ENCODE results near the gene NFIX. TPM values are rescaled to one million over a fixed set of nuclear protein-coding genes. Genes with fewer than 3 reads are reported as not detected.

Gene NFIX
- total and polyA plus RNA-seq, 9 of the 15 experiments (the other 6 are each of a cell fraction or from before 2014, with no cell fraction given) = 0.28 to 26.8 (median 5.4) TPM

- Histone ChIP-seq H3K27ac (ENCODE audit: extremely low read depth, low read depth, low read length) (peak overlapping the region; percentile 72; the same call in 1 of the 3 replicates), H3K36me3 (ENCODE audit: control insufficient read depth, insufficient read depth, low read length) (no peaks in the 10 kb centered on the region; the same call in 1 of the 3 replicates), H3K27me3 (ENCODE audit: control insufficient read depth in 2 of 2, insufficient read depth in 2 of 2, low read length in 2 of 2) (no peaks in the 10 kb centered on the region), H3K4me3 (no peak overlapping the region), H3K79me2 (ENCODE audit: control insufficient read depth, insufficient read depth, low read length) (peaks cover 56% of the 10 kb centered on the region), H3K9ac (ENCODE audit: insufficient read depth in 1 of 2, low read depth in 2 of 2, low read length in 2 of 2) (peak overlapping the region in 1 of 2 experiments; percentile 69; a peak in 2 of 4 replicates), H3K9me1 (ENCODE audit: control insufficient read depth, insufficient read depth, low read length) (no peaks in the 10 kb centered on the region), H3K4me1 (replicated peaks in 1 of 2; ENCODE audit: control insufficient read depth in 2 of 2, insufficient read depth in 2 of 2, low read length in 2 of 2) (peaks cover 40 to 85% of the 10 kb centered on the region in 2 experiments), H4K20me1 (replicated peaks; ENCODE audit: control insufficient read depth, insufficient read depth, low read length) (no peaks in the 10 kb centered on the region), H3K9me3 (replicated peaks; ENCODE audit: control insufficient read depth, insufficient read depth, low read depth, low read length) (no peaks in the 10 kb centered on the region), H2AFZ (ENCODE audit: low read depth, low read length) (no peak overlapping the region), H3K4me2 (ENCODE audit: insufficient read depth, low read length) (no peak overlapping the region)
- no TSS peak for BruUV-seq (replicated peaks)
- TF ChIP-seq DPF2 (IDR thresholded peaks at IDR 0.05) (0 out of 2 replicates have a peak, but pooled peaks have one; percentile 7), NFE2L1 (tag; IDR thresholded peaks at IDR 0.05; ENCODE audit: borderline replicate concordance, low read depth) (no peak), MAFF (IDR thresholded peaks at IDR 0.05; ENCODE audit: low read length) (no peak), GATAD2B (IDR thresholded peaks at IDR 0.05; ENCODE audit: borderline replicate concordance) (no peak), NRF1 (conservative IDR thresholded peaks at IDR 0.05 in 1 of 2, IDR thresholded peaks at IDR 0.05 in 1 of 2) (peak in 1 of 2 experiments; percentile 8; a peak in 1 of 4 replicates), L3MBTL2 (IDR thresholded peaks at IDR 0.05) (0 out of 2 replicates have a peak, but pooled peaks have one; percentile 5), NR2C1 (IDR thresholded peaks at IDR 0.05) (peak; percentile 1; the same call in 1 of the 2 replicates), NR2C1 (tag; IDR thresholded peaks at IDR 0.05) (no peak), FOSL1 (tag; conservative IDR thresholded peaks at IDR 0.05) (peak; percentile 48; the same call in 1 of the 2 replicates)
- TF ChIP-seq, protein P1, sequence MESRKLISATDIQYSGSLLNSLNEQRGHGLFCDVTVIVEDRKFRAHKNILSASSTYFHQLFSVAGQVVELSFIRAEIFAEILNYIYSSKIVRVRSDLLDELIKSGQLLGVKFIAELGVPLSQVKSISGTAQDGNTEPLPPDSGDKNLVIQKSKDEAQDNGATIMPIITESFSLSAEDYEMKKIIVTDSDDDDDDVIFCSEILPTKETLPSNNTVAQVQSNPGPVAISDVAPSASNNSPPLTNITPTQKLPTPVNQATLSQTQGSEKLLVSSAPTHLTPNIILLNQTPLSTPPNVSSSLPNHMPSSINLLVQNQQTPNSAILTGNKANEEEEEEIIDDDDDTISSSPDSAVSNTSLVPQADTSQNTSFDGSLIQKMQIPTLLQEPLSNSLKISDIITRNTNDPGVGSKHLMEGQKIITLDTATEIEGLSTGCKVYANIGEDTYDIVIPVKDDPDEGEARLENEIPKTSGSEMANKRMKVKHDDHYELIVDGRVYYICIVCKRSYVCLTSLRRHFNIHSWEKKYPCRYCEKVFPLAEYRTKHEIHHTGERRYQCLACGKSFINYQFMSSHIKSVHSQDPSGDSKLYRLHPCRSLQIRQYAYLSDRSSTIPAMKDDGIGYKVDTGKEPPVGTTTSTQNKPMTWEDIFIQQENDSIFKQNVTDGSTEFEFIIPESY (CRISPR knock-in tag; IDR thresholded peaks at IDR 0.05) = peak; percentile 49; the same call in 1 of the 2 replicates
- TF ChIP-seq, protein P2, sequence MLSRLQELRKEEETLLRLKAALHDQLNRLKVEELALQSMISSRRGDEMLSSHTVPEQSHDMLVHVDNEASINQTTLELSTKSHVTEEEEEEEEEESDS (CRISPR knock-in tag; IDR thresholded peaks at IDR 0.05) = no peak
- TF ChIP-seq, protein P3, sequence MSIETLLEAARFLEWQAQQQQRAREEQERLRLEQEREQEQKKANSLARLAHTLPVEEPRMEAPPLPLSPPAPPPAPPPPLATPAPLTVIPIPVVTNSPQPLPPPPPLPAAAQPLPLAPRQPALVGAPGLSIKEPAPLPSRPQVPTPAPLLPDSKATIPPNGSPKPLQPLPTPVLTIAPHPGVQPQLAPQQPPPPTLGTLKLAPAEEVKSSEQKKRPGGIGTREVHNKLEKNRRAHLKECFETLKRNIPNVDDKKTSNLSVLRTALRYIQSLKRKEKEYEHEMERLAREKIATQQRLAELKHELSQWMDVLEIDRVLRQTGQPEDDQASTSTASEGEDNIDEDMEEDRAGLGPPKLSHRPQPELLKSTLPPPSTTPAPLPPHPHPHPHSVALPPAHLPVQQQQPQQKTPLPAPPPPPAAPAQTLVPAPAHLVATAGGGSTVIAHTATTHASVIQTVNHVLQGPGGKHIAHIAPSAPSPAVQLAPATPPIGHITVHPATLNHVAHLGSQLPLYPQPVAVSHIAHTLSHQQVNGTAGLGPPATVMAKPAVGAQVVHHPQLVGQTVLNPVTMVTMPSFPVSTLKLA (conservative IDR thresholded peaks at IDR 0.05) = 0 out of 4 replicates have a peak, but pooled peaks of 1 of the 2 experiments have one; percentile 8
- FAIRE-seq (no peak), ATAC-seq (no peak), DNase-seq (ENCODE audit: extremely low read depth in 1 of 4, low spot score in 3 of 4) (no peak)
- in situ Hi-C loops (cut with MboI) (no loop called here), intact Hi-C loops (cut with micrococcal nuclease) (no loop called here)
- POLR2A ChIA-PET = interaction anchor here (0.5 to 1.9 kb wide), 7 partner anchors 9 to 181 kb away, joined by 3 to 5 read pairs (median 4); no protein-coding TSS in a partner anchor
- WGBS (ENCODE audit: insufficient coverage, low coverage, missing lambda C conversion rate) = 94% methylated on average over 10 of the region's 20 CpGs
- CTCF ChIA-PET (ENCODE audit: low intra/inter-chr PET ratio) = no interaction called here
Measured at GRCh38 chr19:13013649-13014048, 18.4 kb downstream of the NFIX start.
